ENCODE measurements around the gene COL8A2. TPM values are rescaled to one million over a fixed set of nuclear protein-coding genes. Genes with fewer than 3 reads are reported as not detected.

The COL8A2 gene
- total RNA-seq, 4 donors from 2014 or later, result 43.3 to 57.8 (median 50.6) TPM

DNA sequence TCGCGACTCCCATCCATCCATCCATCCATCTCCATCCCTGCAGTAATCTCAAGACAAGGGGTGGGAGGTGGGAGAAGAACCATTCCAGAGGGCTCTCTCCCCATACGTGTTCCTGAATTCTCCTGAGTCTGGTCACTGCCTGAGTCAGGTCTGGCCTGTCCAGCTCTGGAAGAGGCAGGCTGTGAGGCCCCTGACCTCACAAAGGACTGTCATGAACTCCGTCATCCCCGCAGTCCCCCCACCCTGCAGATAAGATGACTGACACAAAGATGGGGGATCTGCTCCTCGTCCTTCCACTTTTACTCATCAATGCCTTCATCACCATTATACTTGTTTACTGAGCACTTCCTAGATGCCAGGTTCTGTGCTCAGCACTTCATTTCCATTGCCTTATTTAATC is 29.3 kb upstream of the COL8A2 start:
- 63 to 76% methylated on average over 2 to 6 of the region's 6 CpGs for WGBS, 2 donors (ENCODE audit: low coverage in 1 of 2)
- Histone ChIP-seq H3K27ac (peak overlapping the region in 3 of 4 donors; percentile 100), H3K4me1 (peaks cover 8 to 82% (median 51%) of the 10 kb centered on the region in 3 donors), H3K4me3 (no peak overlapping the region), H3K36me3 (no peaks in the 10 kb centered on the region), H3K27me3 (no peaks in the 10 kb centered on the region), H3K9me3 (no peaks in the 10 kb centered on the region)
- ATAC-seq, result no peak
- no peak for TF ChIP-seq POLR2AphosphoS5 (IDR thresholded peaks at IDR 0.05)
- TF ChIP-seq POLR2A (IDR thresholded peaks at IDR 0.05), result no peak
- TF ChIP-seq EP300 (IDR thresholded peaks at IDR 0.05), result no peak

DNA sequence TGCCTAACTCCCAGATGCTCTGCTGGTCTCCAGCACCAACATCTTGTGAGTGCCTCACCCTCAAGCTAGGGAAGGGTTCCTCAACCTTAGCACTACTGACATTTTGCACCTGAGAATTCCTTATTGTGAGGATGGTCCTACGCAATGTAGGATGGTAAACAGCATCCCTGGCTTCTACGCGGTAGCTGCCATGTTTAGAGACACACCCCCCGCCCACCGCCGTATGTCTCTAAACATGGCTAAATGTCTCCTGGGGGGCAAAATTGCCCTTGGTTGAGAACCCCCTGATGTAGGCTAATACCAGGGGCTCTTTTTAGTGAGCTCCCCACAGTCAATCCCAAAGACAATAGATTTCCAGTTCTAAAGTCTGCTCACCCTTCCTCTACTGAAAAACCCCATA is 28.5 kb upstream of the COL8A2 start:
- TF ChIP-seq, protein P1, sequence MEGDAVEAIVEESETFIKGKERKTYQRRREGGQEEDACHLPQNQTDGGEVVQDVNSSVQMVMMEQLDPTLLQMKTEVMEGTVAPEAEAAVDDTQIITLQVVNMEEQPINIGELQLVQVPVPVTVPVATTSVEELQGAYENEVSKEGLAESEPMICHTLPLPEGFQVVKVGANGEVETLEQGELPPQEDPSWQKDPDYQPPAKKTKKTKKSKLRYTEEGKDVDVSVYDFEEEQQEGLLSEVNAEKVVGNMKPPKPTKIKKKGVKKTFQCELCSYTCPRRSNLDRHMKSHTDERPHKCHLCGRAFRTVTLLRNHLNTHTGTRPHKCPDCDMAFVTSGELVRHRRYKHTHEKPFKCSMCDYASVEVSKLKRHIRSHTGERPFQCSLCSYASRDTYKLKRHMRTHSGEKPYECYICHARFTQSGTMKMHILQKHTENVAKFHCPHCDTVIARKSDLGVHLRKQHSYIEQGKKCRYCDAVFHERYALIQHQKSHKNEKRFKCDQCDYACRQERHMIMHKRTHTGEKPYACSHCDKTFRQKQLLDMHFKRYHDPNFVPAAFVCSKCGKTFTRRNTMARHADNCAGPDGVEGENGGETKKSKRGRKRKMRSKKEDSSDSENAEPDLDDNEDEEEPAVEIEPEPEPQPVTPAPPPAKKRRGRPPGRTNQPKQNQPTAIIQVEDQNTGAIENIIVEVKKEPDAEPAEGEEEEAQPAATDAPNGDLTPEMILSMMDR (IDR thresholded peaks at IDR 0.05), result no peak
- TF ChIP-seq POLR2AphosphoS5 (IDR thresholded peaks at IDR 0.05), result no peak
- TF ChIP-seq POLR2A (IDR thresholded peaks at IDR 0.05), result no peak
- TF ChIP-seq EP300 (IDR thresholded peaks at IDR 0.05), result no peak
- no peak for ATAC-seq
- H3K27me3 ChIP-seq, result no peaks in the 10 kb centered on the region
- no peaks in the 10 kb centered on the region for H3K9me3 ChIP-seq
- H3K4me3 ChIP-seq, result no peak overlapping the region
- peak overlapping the region in 2 of 4 donors; percentile 93 to 100 for H3K27ac ChIP-seq
- peaks cover 8 to 78% (median 44%) of the 10 kb centered on the region in 3 donors for H3K4me1 ChIP-seq
- H3K36me3 ChIP-seq, result no peaks in the 10 kb centered on the region
- 90 to 94% methylated on average over 5 to 6 of the region's 6 CpGs for WGBS, 2 donors (ENCODE audit: low coverage in 1 of 2)

DNA sequence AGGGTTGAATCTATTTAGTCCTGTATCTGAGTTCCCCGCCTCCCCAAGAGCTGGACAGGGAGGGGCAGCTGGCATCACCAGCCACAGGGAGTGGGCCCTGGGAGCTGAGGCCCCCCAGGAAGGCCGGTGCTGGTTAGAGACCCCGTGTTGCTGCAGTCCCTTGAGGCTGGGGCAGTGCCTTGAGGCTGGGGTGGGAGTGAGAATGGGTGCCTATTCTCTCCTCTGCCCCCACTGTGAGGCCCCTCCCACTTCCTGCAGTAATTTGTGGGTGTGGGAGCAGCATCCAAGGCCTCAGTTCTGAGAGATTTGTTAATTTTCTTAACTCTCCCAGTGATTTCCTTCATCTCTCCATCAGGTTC is 26.8 kb upstream of the COL8A2 start:
- Histone ChIP-seq H3K36me3 (peaks cover 0 to 3% of the 10 kb centered on the region in 2 donors), H3K9me3 (no peaks in the 10 kb centered on the region), H3K4me1 (peaks cover 8 to 80% (median 40%) of the 10 kb centered on the region in 3 donors), H3K4me3 (no peak overlapping the region), H3K27ac (peak overlapping the region; percentile 93 to 100 (median 98)), H3K27me3 (no peaks in the 10 kb centered on the region)
- TF ChIP-seq EP300 (IDR thresholded peaks at IDR 0.05) (no peak), POLR2A (IDR thresholded peaks at IDR 0.05) (no peak), POLR2AphosphoS5 (IDR thresholded peaks at IDR 0.05) (no peak)
- TF ChIP-seq, protein P1 (IDR thresholded peaks at IDR 0.05), result no peak
- WGBS, 2 donors (ENCODE audit: low coverage in 1 of 2), result no CpG with 5 or more reads among the region's 3 CpGs
- no peak for ATAC-seq

DNA sequence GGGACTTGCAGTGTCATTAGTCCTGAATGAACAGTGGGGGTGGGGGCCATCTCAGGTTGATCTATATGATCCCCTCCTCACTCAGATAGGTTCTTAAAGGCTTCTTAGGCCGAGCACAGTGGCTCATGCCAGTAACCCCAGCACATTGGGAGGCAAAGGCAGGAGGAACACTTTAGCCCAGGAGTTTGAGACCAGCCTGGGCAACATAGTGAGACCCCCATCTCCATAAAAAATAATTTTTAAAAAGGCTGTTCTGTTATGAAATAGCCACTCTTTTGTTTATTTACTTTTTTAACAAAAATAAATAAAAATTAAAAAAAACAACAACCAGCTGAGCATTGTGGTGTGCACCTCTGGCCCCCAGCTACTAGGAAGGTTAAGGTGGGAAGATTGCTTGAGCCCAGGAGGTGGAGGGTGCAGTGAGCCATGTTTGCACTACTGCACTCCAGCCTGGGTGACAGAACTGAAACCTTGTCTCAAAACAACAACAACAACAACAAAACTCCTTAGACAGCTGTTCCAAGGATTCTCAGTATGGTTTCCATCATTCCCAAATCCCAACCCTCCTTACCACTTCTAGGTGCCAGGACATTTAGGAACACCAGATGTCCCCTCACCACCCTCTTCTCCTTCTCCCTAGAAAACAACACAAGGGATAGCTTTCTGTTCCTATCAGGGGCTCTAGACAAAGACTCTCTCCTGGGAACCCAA is 26.3 kb upstream of the COL8A2 start:
- no peak for ATAC-seq

GRCh38 chr1:36150296-36151133 is 25.5 kb upstream of the COL8A2 start:
- no peaks in the 10 kb centered on the region for H3K9me3 ChIP-seq
- H3K27ac ChIP-seq, result peak overlapping the region; percentile 93 to 100 (median 98)
- no peaks in the 10 kb centered on the region for H3K27me3 ChIP-seq
- ATAC-seq, result peak; percentile 77
- peak overlapping the region in 1 of 2 donors; percentile 9 for H3K4me3 ChIP-seq
- H3K36me3 ChIP-seq, result peaks cover 0 to 4% of the 10 kb centered on the region in 2 donors
- 9 to 13% methylated on average over 4 to 7 of the region's 12 CpGs for WGBS, 2 donors (ENCODE audit: low coverage in 1 of 2)
- TF ChIP-seq POLR2AphosphoS5 (IDR thresholded peaks at IDR 0.05) (peak; percentile 86), POLR2A (IDR thresholded peaks at IDR 0.05) (peak in 1 of 2 donors; percentile 47), EP300 (IDR thresholded peaks at IDR 0.05) (no peak)
- TF ChIP-seq, protein P1 (IDR thresholded peaks at IDR 0.05), result no peak
- peaks cover 8 to 82% (median 40%) of the 10 kb centered on the region in 3 donors for H3K4me1 ChIP-seq

More for the DNA sequence above, 26.3 kb upstream of the COL8A2 start:
- whole genome bisulfite sequencing, 2 donors (ENCODE audit: low coverage in 1 of 2), result no CpG with 5 or more reads among the region's 1 CpG
- TF ChIP-seq, protein P1 (IDR thresholded peaks at IDR 0.05), result no peak
- TF ChIP-seq POLR2A (IDR thresholded peaks at IDR 0.05), result no peak
- no peak for TF ChIP-seq EP300 (IDR thresholded peaks at IDR 0.05)
- TF ChIP-seq POLR2AphosphoS5 (IDR thresholded peaks at IDR 0.05), result no peak
- no peak overlapping the region for H3K4me3 ChIP-seq
- H3K9me3 ChIP-seq, result no peaks in the 10 kb centered on the region
- peak overlapping the region; percentile 93 to 100 (median 98) for H3K27ac ChIP-seq
- H3K36me3 ChIP-seq, result peaks cover 0 to 4% of the 10 kb centered on the region in 2 donors
- H3K27me3 ChIP-seq, result no peaks in the 10 kb centered on the region
- peaks cover 8 to 82% (median 40%) of the 10 kb centered on the region in 3 donors for H3K4me1 ChIP-seq
